IPS-NIHi7 (cell line): Measurements from ENCODE around the gene MGST1.
"Not testable (repeated sequence)": the region's sequence is repeated elsewhere in the genome, so short reads cannot be mapped to it uniquely, and the experiment has no call there.

Experiments used
- DNase-seq: peaks from one replicate; pipeline ENCODE4 v3.0.0; 2012; ENCODE audit warnings: mixed read lengths; ENCODE audit errors: extremely low spot score

MGST1 gene

GRCh38 chr12:16352481-16352880 is 5.0 kb downstream of the MGST1 start:
- no peak for DNase-seq

- no peak for DNase-seq
Observed at GRCh38 chr12:16358878-16359277, 11.4 kb downstream of the MGST1 start.

GRCh38 chr12:16359512-16360491 is 12.4 kb downstream of the MGST1 start:
- DNase-seq, result peak; percentile 68

- no peak for DNase-seq
Observed at GRCh38 chr12:16361142-16361783, 13.8 kb downstream of the MGST1 start.

- no peak for DNase-seq
Observed at GRCh38 chr12:16362550-16362949, 15.1 kb downstream of the MGST1 start.

- DNase-seq, result no peak
Observed at GRCh38 chr12:16369156-16369555, 21.7 kb downstream of the MGST1 start.

GRCh38 chr12:16370096-16370495 is 22.7 kb downstream of the MGST1 start:
- DNase-seq, result no peak

- DNase-seq, result not testable (repeated sequence)
Observed at GRCh38 chr12:16382652-16383312, 35.3 kb downstream of the MGST1 start.

- DNase-seq, result peak; percentile 36
Observed at GRCh38 chr12:16384732-16385131, 37.3 kb downstream of the MGST1 start.

GRCh38 chr12:16385782-16386646 is 38.6 kb downstream of the MGST1 start:
- peak; percentile 69 for DNase-seq

GRCh38 chr12:16387919-16388318 is 40.5 kb downstream of the MGST1 start:
- no peak for DNase-seq

GRCh38 chr12:16389594-16389993 is 42.1 kb downstream of the MGST1 start:
- DNase-seq, result no peak

- no peak for DNase-seq
Observed at GRCh38 chr12:16392846-16393535, 45.5 kb downstream of the MGST1 start.

GRCh38 chr12:16399101-16399500 is 51.7 kb downstream of the MGST1 start:
- DNase-seq, result no peak

- DNase-seq, result not testable (repeated sequence)
Observed at GRCh38 chr12:16401835-16402234, 54.4 kb downstream of the MGST1 start.

- no peak for DNase-seq
Observed at GRCh38 chr12:16407346-16407745, 59.9 kb downstream of the MGST1 start.
